ENCODE data around the gene ELMO2. TPM values are rescaled to one million over a fixed set of nuclear protein-coding genes. Genes with fewer than 3 reads are reported as not detected.

The ELMO2 gene
- total RNA-seq, 1 donor from 2014 or later = 65.1 TPM

Other genes with a start within 250 kb of the ELMO2 start
- not detected in 2 replicates for gene CDH22, start 98.1 kb downstream of the ELMO2 start, total RNA-seq
- gene ZNF334, start 106.9 kb upstream of the ELMO2 start, total RNA-seq = 1.2 and 1.3 TPM in 2 replicates
- not detected in 2 replicates for gene OCSTAMP, start 144.0 kb upstream of the ELMO2 start, total RNA-seq
- not detected in 2 replicates for gene SLC13A3, start 244.8 kb upstream of the ELMO2 start, total RNA-seq

Data from T-helper 2 cell treated with Interferon-gamma antibody and Interleukin-4, amounts not matched to agents 100 ng/mL and 5 ng/mL, for 36 hours (primary cell).